Measurements from ENCODE around the gene ARID1B. TPM values are rescaled to one million over a fixed set of nuclear protein-coding genes. Genes with fewer than 3 reads are reported as not detected.

ARID1B gene
- total and polyA plus RNA-seq, 12 donors = 11.2 to 63.2 (median 52.2) TPM

DNA sequence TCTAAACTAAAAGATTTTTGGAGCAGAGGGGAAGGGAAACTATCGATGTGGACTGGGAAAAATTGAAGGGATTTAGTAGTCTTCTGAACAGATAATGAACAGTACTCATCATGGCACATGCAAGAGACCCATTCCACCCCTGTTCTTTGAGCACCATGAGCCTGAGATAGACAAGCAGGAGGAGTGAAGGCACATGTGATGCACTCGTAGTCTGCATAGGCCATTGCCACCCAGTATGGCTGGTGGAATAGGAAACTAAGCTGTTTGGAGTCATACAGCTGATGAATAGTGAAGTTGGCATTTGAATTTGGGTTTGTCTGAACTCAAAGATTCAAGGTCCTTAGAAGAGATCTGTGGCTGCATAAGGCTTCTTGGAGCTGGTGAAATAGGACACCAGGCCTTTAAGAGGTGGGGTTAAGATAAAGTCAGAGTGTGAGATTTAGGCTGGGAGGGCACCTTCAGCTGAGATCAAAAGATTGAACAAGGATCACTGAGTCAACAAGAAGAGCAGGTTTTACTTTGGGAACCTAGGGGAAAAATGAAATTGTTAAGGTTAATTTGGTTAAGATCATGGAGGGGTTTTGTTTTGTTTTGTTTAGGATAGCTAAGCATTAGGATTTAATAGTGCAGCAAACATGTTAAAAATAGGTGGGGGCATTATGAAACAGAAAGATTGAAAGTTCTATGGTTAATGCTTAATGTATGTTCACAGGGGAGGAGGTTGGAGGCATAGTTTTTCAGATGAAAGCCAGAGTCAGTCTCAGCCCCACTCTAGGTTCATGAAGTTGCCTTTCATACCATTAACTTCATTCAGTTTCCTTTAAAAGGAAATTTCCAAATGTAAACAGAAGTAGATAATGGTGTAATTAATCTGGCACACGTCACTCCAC is 148.8 kb downstream of the ARID1B start:
- intact Hi-C loops (cut with DNase I) = loop anchor here in 1 of 10 donors (2.0 kb wide), 1 partner anchor 27 kb away; no protein-coding TSS in a partner anchor
- DNase-seq (no peak), ATAC-seq (no peak)
- Histone ChIP-seq H3K27me3 (no peaks in the 10 kb centered on the region), H3K4me3 (no peak overlapping the region), H3K27ac (no peak overlapping the region), H3K4me1 (peaks cover 0 to 42% (median 24%) of the 10 kb centered on the region in 9 donors), H3K9me3 (no peaks in the 10 kb centered on the region), H3K36me3 (no peaks in the 10 kb centered on the region)
- 70 to 77% methylated on average over 3 of the region's 3 CpGs for WGBS, 2 donors
- TF ChIP-seq, protein P1, sequence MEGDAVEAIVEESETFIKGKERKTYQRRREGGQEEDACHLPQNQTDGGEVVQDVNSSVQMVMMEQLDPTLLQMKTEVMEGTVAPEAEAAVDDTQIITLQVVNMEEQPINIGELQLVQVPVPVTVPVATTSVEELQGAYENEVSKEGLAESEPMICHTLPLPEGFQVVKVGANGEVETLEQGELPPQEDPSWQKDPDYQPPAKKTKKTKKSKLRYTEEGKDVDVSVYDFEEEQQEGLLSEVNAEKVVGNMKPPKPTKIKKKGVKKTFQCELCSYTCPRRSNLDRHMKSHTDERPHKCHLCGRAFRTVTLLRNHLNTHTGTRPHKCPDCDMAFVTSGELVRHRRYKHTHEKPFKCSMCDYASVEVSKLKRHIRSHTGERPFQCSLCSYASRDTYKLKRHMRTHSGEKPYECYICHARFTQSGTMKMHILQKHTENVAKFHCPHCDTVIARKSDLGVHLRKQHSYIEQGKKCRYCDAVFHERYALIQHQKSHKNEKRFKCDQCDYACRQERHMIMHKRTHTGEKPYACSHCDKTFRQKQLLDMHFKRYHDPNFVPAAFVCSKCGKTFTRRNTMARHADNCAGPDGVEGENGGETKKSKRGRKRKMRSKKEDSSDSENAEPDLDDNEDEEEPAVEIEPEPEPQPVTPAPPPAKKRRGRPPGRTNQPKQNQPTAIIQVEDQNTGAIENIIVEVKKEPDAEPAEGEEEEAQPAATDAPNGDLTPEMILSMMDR (IDR thresholded peaks at IDR 0.05) = no peak

DNA sequence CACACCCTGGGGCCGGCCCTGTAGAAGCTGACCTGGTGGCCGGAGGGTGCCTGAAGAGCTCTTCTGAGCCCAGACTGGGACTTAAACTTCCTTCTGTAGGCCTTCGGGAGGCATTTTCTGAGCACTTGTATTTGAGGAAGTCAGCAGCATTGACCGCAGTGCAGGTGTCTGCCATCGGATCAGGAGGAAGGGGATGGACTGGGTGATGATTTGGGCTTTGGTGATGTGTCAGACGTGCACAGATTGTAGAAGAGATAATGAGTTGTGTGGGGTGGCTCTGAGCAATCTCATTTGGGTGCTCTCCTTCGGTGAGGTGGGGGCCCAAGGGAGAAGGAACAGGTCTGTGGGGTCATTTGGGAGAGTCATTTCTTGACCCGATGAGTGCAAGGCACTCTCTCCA is 150.9 kb downstream of the ARID1B start:
- 92% methylated on average over 8 of the region's 8 CpGs for WGBS, 2 donors
- ATAC-seq = no peak
- DNase-seq = no peak
- TF ChIP-seq, protein P1 (IDR thresholded peaks at IDR 0.05) = no peak
- Histone ChIP-seq H3K27ac (no peak overlapping the region), H3K9me3 (no peaks in the 10 kb centered on the region), H3K36me3 (no peaks in the 10 kb centered on the region), H3K27me3 (no peaks in the 10 kb centered on the region), H3K4me3 (no peak overlapping the region), H3K4me1 (peaks cover 5 to 57% (median 35%) of the 10 kb centered on the region in 9 donors)
- intact Hi-C loops (cut with DNase I) = no loop called here

DNA sequence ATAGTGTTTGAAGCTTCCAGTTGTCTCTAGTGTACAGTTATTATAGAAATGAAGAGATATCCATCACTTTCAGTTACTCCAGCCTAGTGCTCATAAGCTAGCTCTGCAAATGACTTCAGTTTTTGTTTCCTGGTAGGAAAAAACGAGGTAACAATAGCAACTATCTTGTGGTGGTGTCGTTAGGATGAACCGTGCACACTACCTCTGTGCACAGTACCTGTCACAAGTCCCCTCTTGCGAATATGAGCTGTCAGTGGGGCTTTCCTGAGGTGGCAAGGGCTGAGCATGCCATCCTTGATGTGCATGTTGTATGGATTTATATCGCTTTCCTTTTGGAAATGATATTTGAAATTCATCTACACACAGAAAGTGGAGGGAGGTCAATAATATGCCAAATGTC is 151.8 kb downstream of the ARID1B start:
- TF ChIP-seq, protein P1 (IDR thresholded peaks at IDR 0.05) = no peak
- Histone ChIP-seq H3K27me3 (no peaks in the 10 kb centered on the region), H3K27ac (no peak overlapping the region), H3K36me3 (no peaks in the 10 kb centered on the region), H3K4me3 (no peak overlapping the region), H3K9me3 (no peaks in the 10 kb centered on the region), H3K4me1 (peaks cover 5 to 65% (median 42%) of the 10 kb centered on the region in 9 donors)
- DNase-seq = no peak
- WGBS, 2 donors = 76 to 84% methylated on average over 5 of the region's 5 CpGs
- intact Hi-C loops (cut with DNase I) = no loop called here
- no peak for ATAC-seq

DNA sequence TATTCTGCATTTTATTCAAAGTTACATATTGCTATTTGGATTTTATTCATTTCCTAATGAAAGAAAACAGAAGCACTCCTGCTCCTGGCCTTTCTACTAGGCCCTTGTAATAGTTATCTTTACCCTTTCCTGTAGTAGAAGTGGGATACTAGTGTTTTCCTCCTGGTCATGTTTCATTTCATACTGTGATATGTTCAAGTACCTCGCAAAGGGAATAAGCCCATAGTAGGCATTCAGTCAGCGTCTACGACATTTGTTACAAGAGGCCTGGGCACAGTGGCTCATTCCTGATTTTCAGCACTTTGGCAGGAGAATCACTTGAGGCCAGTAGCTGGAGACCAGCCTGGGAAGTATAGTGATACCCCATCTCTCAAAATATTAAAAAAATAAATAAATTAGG is 154.1 kb downstream of the ARID1B start:
- H3K36me3 ChIP-seq = peaks cover 0 to 10% (median 0%) of the 10 kb centered on the region in 9 donors
- ATAC-seq (peak in 2 of 8 donors; percentile 68 to 70), DNase-seq (no peak)
- H3K9me3 ChIP-seq = no peaks in the 10 kb centered on the region
- 59 to 72% methylated on average over 3 of the region's 3 CpGs for WGBS, 2 donors
- H3K27me3 ChIP-seq = no peaks in the 10 kb centered on the region
- intact Hi-C loops (cut with DNase I) = loop anchor here in 2 of 10 donors (5.0 to 10.0 kb wide), 2 partner anchors 46 to 149 kb away; no protein-coding TSS in a partner anchor
- peaks cover 3 to 60% (median 36%) of the 10 kb centered on the region in 9 donors for H3K4me1 ChIP-seq
- peak overlapping the region in 2 of 10 donors; percentile 1 to 7 for H3K27ac ChIP-seq
- TF ChIP-seq, protein P1 (IDR thresholded peaks at IDR 0.05) = no peak
- no peak overlapping the region for H3K4me3 ChIP-seq

All from heart right ventricle (tissue), 16 donors.